Measurements from ENCODE around the gene EFCAB8. TPM values are rescaled to one million over a fixed set of nuclear protein-coding genes. Genes with fewer than 3 reads are reported as not detected.
A peak's percentile ranks its signal among the peaks of the same experiment; 100 is the strongest.
"Not testable (repeated sequence)": the region's sequence is repeated elsewhere in the genome, so short reads cannot be mapped to it uniquely, and the experiment has no call there.

The EFCAB8 gene
- total RNA-seq, 1 donor from 2014 or later: not detected

GRCh38 chr20:32887492-32887891 lies 28.8 kb downstream of the EFCAB8 start:
- DNase-seq: no peak

- DNase-seq: no peak
Measured at GRCh38 chr20:32888636-32889035, 29.9 kb downstream of the EFCAB8 start.

- no peak for DNase-seq
Measured at GRCh38 chr20:32889281-32889680, 30.6 kb downstream of the EFCAB8 start.

DNA sequence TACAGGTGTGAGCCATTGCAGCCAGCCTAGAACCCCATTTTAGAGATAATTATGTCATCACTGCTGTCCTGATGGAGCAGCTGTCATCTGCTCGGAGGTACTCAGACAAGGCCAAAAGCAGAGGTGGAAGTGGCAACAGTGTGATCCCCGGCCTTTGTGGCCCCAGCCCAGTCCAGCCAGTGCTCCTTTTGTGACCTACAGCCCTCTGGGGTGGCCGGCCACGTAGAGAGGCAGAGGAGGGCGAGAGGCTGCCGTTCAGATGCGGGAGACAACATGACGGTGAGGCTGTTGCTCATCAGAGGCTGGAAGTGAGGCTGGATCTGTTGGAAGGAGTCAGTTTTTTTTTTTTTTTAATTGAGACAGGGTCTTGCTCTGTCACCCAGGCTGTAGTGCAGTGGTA lies 32.8 kb downstream of the EFCAB8 start:
- DNase-seq: no peak

DNA sequence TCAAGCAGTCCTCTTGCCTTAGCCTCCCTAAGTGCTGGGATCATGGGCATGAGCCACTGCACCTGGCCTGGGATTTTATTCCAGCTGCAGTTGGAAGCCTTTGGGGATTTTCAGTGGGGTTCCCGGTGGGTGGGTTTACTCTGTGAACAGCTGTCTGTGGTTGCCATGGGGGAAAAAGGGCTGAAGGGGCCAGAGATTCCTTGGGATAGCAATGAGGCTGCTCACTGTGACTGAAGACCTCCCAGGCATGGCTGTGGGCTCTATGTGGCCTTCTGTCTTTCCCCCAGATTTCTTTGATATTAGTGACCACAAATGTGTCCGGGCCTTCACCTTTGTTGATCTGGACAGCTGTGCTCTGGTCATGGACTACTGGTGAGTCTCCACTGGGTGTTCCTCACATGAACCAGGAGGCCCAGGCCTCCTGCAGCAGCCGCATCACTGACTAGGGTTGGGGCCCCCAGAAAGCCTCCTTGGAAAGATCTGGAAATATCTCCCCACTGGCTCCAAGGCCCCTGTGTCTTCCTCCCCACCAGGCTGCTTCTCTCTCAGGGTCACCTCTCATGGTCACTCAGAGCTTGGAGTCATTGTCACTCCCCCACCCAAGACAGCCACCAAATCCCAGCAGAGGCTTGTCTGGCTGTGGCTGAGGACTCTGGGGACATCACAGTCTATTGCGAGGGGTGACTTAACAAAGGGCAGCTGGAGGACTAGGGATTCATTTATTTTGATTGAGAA lies 33.4 kb downstream of the EFCAB8 start:
- no peak for DNase-seq

DNA sequence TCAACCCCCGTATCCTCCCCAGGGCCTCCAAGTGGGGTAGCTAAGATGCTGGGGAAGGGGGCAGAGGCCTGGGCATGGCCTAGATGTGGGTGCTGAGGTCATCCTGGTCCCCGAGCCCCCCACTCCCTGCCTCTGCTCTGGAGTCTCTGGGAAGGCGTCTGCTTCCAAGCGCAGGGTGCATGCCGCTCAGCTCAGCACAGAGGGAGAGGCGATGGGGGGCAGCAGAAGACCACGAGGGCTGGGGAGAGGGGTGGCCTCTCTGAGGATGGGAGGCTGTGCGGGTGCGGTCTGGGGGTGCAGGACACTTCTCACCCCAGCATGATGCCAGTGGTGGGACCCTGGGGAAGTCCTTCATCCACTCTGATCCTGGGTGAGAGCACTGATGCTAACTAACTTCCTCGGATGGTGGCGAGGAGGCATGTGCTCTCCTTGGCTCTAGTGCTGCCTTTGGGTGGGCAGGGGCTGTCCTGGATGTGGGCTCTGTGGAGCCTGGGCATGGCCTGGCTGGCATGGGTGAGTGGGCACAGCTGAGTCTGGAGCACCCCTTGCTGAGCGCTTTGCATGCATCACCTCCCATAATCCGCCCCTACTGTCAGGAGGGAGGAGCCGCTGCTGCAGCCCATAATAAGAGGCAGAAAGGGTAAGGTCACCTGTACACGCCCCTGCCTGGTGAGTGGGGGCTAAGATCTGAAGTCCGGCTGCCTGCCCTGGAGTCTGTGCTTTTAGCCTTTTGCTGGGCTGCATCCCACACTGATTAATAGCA lies 34.7 kb downstream of the EFCAB8 start:
- no peak for DNase-seq

DNA sequence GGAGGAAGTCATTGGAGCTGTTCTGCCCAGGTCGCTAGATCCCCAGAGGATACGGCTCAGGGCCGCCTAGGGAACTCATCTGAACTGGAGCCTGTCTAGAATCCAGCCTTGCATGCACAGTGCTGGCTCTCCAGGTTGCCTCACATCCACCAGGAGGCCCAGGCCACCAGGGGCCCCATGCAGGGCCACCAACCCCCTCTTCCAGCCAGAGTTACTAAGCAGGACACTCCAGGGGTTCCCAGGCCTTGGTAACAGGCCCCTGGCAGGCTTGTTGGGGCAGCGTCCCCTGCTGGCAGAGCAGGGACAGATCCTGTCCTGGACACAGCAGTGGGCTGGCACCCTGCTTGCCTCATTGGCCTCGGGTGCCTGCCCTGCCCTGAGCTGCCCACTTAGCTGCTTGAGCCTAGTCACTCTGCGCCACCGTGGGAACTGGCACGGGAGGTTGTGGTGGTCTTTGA lies 35.3 kb downstream of the EFCAB8 start:
- no peak for DNase-seq

GRCh38 chr20:32894711-32895355 lies 36.1 kb downstream of the EFCAB8 start:
- no peak for DNase-seq

DNA sequence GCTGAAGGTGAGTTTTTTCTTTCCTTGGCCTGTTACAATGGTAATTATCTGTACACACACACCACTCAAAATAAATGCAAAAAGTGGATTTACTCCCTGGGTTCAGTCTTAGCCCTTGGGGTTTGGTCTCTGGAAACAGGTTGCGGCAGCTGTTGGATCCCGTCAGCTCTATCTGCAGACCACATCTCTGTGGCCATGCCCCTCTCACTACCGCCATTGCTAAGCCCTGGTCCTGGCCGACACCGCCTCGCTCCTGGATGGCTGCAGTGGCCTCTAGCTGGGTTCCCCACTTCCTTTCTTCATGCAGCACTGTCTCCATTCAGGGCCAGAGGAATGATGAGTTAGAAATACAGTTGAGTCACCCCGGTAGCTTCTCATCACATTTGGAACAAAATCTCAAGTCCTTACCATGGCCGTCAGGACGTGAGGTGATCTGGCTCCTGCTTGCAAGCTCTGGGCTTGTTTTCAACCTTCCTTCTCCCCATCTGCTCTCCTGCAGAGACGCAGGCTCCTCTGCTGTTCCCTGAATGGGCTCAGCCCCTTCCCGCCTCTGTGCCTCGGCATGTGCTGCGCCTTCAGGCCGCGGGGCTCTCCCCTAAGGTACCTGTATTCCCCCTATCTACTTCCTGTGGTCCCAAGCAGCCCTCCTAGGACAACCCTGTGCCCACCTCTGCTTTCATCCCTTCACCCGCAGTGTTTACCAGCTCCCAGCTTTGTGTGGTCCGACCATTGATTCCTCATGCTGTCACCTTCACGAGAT lies 38.0 kb downstream of the EFCAB8 start:
- DNase-seq: no peak

- no peak for DNase-seq
Measured at GRCh38 chr20:32898729-32899128, 40.0 kb downstream of the EFCAB8 start.

DNA sequence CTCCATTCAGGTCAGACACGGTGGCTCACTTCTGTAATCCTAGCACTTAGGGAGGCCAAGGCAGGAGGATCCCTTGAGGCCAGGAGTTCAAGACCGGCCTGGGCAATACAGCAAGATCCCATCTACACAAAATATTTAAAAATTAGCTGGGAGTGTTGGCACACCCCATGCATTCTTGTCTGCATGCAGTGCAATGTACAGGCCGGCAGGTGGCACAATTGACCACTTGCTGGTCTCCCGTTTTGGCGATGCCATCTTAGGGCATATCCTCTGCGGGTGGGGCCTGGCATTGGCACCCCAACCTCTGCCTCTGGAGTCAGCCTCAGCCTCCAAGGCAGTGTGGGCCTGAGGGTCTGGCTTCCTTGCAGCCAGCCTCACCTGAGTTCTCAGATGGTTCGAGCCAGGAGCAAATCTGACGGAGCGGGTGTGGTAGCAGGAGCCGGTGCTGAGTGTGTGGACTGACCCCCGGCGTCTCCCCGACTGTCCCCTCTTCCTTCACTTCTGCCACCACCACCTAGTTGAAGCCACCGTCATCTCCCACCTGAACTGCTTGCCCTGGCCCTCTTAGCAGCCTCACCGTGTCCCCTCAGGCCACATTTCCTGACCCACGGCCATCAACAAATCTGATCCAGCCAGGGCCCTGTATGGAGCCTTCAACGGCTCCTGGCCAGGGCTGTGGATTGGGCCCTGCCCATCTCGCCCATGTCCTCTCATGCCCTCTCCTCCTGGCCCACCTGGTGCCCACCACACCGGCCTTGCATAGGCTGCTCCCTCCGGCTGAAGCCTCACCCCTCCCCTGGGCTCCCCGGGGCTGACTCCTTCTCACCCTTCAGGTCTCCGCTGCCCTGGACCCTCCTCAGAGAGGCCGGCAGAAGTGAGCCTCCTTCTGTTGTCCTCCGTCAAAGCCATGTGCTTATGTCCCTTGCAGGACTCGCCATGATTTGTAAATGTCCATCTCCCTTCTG lies 44.0 kb downstream of the EFCAB8 start:
- peak; percentile 7 for DNase-seq

- DNase-seq: no peak
Measured at GRCh38 chr20:32903666-32904175, 45.0 kb downstream of the EFCAB8 start.

GRCh38 chr20:32904678-32905077 lies 46.0 kb downstream of the EFCAB8 start:
- DNase-seq: not testable (repeated sequence)

DNA sequence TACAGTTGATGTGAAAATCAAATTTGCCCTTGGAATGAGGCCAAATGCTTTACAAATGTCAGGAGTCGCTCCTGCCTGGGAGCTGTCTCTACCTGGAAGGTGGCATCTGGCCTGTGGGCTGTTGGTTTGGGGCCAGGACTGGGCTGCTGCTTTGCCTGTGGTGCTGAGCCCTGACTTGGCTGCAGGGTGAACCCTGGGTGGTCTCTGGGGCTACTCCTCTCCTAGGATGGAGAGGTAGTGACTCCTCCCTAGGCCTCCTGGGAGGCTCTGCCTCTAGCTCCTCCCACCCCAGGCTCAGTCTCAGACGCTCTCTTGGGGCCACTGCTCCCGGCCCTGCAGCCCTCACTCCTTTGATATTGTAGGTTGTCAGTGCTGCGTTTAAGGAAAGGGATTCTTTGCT lies 47.5 kb downstream of the EFCAB8 start:
- no peak for DNase-seq

GRCh38 chr20:32906871-32907495 lies 48.3 kb downstream of the EFCAB8 start:
- no peak for DNase-seq

- DNase-seq: no peak
Measured at GRCh38 chr20:32907886-32908285, 49.2 kb downstream of the EFCAB8 start.

DNA sequence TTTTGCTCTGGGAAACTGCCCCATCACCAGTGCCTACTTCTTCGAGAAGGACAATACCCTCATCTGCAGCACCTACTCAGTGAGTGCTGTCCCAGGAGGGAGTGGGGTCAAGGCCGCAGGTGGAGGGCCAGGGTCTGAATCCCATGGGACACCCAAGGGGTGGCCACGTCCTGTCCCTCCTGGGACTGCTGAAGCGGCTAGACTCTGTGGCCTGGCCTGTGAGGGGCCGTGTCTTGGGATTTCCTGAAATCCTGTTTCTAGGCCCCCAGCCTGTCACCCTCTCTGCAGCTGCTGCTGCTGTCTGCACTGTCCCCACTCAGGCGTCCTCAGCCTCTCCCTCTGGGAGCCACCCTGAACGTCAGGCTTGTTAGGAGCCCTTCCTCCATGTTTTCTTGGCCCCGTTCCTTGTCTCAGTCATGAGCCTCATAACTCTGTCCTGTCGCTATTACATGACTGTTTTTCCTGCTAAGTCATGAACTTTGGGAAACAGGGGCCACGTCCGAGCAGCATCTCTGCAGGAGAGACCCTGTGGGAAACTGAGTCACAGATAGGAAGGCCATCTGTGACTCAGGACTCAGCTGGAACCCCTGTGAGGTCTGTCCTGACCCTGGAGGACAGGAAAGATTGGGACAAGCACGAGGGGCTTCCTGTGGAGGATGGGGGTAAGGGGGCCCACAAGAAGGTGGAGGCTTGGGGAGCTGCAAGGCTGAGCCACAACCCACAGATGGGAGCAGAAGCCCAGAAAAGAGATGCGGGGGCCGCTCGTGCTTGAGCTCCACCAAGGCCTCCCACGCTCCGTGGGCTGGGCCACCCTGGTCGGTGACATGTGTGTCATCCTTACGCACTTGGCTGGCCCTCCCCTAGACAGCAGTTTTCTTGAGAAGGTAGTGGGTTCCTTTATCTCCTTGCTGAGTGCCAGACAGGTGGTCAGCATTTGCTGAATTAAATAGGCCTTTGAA lies 49.9 kb downstream of the EFCAB8 start:
- DNase-seq: no peak

DNA sequence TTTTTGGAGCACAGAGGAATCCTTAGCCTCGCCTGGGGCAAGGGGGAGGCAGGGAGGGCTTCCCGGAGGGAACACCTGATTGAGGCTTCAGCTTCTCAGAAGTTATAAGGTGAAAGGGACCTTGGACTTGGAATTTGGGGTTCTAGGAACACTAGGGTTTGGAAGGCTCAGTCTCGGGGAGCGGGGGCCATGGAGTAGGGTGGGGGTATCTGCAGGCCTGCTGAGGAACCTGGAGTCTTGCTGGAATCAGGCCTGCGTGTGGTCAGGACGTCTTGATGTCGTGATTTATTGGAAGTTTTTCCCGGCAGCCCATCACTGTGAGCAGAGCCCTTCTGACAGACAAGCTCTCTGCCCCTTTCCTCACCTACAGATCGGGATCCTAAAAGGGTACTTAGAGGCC lies 50.7 kb downstream of the EFCAB8 start:
- DNase-seq: no peak

- no peak for DNase-seq
Measured at GRCh38 chr20:32909896-32910571, 51.3 kb downstream of the EFCAB8 start.
